ENCODE measurements around the gene UMPS.

Gene UMPS

GRCh38 chr3:124766113-124767095 is 36.2 kb downstream of the UMPS start:
- no peak for TF ChIP-seq CTCF (IDR thresholded peaks at IDR 0.05; ENCODE audit: low read depth, low read length, missing control alignments)
- in situ Hi-C loops (cut with HindIII; ENCODE audit: low sequenced_read_pairs), result loop anchor here (5.0 to 25.0 kb wide), 3 partner anchors 126 to 796 kb away; no protein-coding TSS in a partner anchor
- DNase-seq (ENCODE audit: low read depth), result no peak
- H3K4me3 ChIP-seq (ENCODE audit: low read depth, low read length), result no peak overlapping the region

- no peak for DNase-seq (ENCODE audit: low read depth)
- TF ChIP-seq CTCF (IDR thresholded peaks at IDR 0.05; ENCODE audit: low read depth, low read length, missing control alignments), result no peak
- in situ Hi-C loops (cut with HindIII; ENCODE audit: low sequenced_read_pairs), result loop anchor here (5.0 to 25.0 kb wide), 3 partner anchors 125 to 795 kb away; no protein-coding TSS in a partner anchor
- H3K4me3 ChIP-seq (ENCODE audit: low read depth, low read length), result no peak overlapping the region
These were observed 37.0 kb downstream of the UMPS start for GRCh38 chr3:124767264-124767663.

- in situ Hi-C loops (cut with HindIII; ENCODE audit: low sequenced_read_pairs), result loop anchor here (5.0 to 25.0 kb wide), 3 partner anchors 125 to 795 kb away; no protein-coding TSS in a partner anchor
These were observed 37.4 kb downstream of the UMPS start for GRCh38 chr3:124767691-124768090.

GRCh38 chr3:124768812-124769211 is 38.6 kb downstream of the UMPS start:
- peak; percentile 23 for TF ChIP-seq CTCF (IDR thresholded peaks at IDR 0.05; ENCODE audit: low read depth, low read length, missing control alignments)
- DNase-seq (ENCODE audit: low read depth), result no peak
- H3K4me3 ChIP-seq (ENCODE audit: low read depth, low read length), result no peak overlapping the region
- in situ Hi-C loops (cut with HindIII; ENCODE audit: low sequenced_read_pairs), result loop anchor here (5.0 to 25.0 kb wide), 3 partner anchors 123 to 793 kb away; no protein-coding TSS in a partner anchor

More at GRCh38 chr3:124767691-124768090, 37.4 kb downstream of the UMPS start:
- no peak for DNase-seq (ENCODE audit: low read depth)
- TF ChIP-seq CTCF (IDR thresholded peaks at IDR 0.05; ENCODE audit: low read depth, low read length, missing control alignments), result no peak
- no peak overlapping the region for H3K4me3 ChIP-seq (ENCODE audit: low read depth, low read length)

- no peak for TF ChIP-seq CTCF (IDR thresholded peaks at IDR 0.05; ENCODE audit: low read depth, low read length, missing control alignments)
- no peak overlapping the region for H3K4me3 ChIP-seq (ENCODE audit: low read depth, low read length)
- in situ Hi-C loops (cut with HindIII; ENCODE audit: low sequenced_read_pairs), result loop anchor here (5.0 to 25.0 kb wide), 3 partner anchors 123 to 793 kb away; no protein-coding TSS in a partner anchor
- DNase-seq (ENCODE audit: low read depth), result no peak
These were observed 39.2 kb downstream of the UMPS start for GRCh38 chr3:124769462-124769861.

GRCh38 chr3:124770336-124771082 is 40.3 kb downstream of the UMPS start:
- no peak for TF ChIP-seq CTCF (IDR thresholded peaks at IDR 0.05; ENCODE audit: low read depth, low read length, missing control alignments)
- DNase-seq (ENCODE audit: low read depth), result no peak
- in situ Hi-C loops (cut with HindIII; ENCODE audit: low sequenced_read_pairs), result loop anchor here (25.0 kb wide), 2 partner anchors 667 to 792 kb away; no protein-coding TSS in a partner anchor
- no peak overlapping the region for H3K4me3 ChIP-seq (ENCODE audit: low read depth, low read length)

All from astrocyte of the cerebellum (primary cell).